Skeletal muscle cell (primary cell): ENCODE measurements around the gene CTNNBIP1.
"Not testable (repeated sequence)": the region's sequence is repeated elsewhere in the genome, so short reads cannot be mapped to it uniquely, and the experiment has no call there.

Experiments
- DNase-seq: peaks from one replicate; pipeline ENCODE4 v3.0.0-alpha.2; 2010; ENCODE audit warnings: low read depth
- H3K4me3 ChIP-seq: 2 replicates; pipeline ENCODE4 v1.5.1; 2011; ENCODE audit warnings: low read depth, mild to moderate bottlenecking, control low read depth, low read length, moderate library complexity

The CTNNBIP1 gene

GRCh38 chr1:9822490-9822889 is 87.6 kb downstream of the CTNNBIP1 start:
- no peak for DNase-seq

GRCh38 chr1:9821710-9822109 is 88.4 kb downstream of the CTNNBIP1 start:
- DNase-seq = no peak
- no peak overlapping the region for H3K4me3 ChIP-seq

More at GRCh38 chr1:9822490-9822889, 87.6 kb downstream of the CTNNBIP1 start:
- H3K4me3 ChIP-seq = peak overlapping the region; percentile 97

DNA sequence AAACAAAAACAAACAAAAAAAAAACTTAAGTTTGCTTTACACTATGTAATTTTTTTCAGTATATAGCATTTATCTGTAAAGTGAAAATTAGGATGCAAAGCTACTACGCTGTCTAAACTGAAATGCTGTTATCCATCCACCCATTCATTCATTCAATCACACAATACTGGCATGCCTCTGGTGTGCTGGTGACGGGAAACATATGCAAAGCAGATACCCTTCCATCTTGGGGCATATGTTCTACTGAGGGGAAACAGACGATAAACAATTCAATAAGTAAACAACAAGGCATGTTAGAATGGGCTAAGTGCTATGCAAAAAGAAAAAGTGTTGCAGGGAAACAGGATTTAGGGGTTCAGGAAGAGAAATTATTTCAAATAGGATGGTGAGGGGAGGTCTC is 89.5 kb downstream of the CTNNBIP1 start:
- no peak for DNase-seq
- no peak overlapping the region for H3K4me3 ChIP-seq

- H3K4me3 ChIP-seq = no peak overlapping the region
These were observed 92.3 kb downstream of the CTNNBIP1 start for GRCh38 chr1:9817734-9818133.

GRCh38 chr1:9816199-9816598 is 93.9 kb downstream of the CTNNBIP1 start:
- DNase-seq = no peak
- H3K4me3 ChIP-seq = no peak overlapping the region

More at GRCh38 chr1:9817734-9818133, 92.3 kb downstream of the CTNNBIP1 start:
- DNase-seq = no peak

DNA sequence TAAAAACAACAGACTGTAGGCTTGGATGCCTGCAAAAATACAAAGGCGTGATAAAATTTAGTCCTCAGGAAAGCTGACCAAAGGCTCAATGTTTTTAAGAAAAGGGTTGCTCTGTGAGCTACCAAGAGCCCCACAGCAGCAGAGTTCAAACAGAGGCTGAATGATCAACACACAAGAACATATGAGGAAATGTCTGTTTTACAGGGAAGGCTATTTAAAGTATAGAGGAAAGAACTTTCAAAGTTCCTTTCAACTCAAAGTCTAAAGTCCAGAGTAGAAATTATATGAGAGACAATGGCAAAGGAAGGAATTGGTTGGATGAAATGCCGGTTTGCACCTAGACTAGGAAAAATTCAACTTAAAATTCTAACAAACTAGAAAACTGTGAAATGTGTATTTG is 94.9 kb downstream of the CTNNBIP1 start:
- DNase-seq = no peak
- no peak overlapping the region for H3K4me3 ChIP-seq

DNA sequence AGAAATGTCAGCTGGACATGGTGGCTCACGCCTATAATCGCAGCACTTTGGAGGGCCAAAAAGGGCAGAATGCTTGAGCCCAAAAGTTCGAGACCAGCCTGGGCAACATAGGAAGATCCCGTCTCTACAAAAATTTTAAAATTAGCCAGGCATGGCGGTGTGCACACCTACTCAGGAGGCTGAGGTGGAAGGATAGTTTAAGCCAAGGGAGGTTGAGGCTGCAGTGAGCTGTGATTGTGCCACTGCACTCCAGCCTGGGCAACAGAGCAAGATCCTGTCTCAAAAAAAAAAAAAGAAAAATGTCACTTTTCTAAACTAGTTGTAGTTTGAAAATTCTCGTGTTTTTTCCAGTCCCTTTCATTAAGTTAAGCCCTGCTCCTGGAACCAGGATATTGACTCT is 95.5 kb downstream of the CTNNBIP1 start:
- H3K4me3 ChIP-seq = no peak overlapping the region

GRCh38 chr1:9811239-9811966 is 98.7 kb downstream of the CTNNBIP1 start:
- DNase-seq = no peak
- no peak overlapping the region for H3K4me3 ChIP-seq

More for the DNA sequence above, 95.5 kb downstream of the CTNNBIP1 start:
- DNase-seq = no peak

DNA sequence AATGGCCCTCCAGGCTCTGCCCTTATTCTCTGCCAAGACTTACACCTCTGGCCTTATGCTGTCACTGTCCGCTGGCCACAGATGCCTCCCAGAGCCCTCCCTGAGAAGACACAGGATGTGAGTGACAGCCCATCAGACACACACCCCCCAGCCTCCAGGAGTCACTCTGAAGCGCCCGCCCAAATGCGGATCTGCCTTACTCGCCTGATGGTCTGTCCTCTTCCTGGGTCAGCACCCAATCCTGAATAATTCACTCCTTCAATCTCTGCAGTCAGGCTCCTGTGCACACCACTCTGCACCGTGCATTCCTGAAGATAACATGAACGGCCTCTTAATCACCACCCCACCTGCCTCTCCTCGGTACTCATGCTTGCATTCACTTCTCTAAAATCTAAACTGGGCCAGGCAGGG is 101.0 kb downstream of the CTNNBIP1 start:
- no peak for DNase-seq
- H3K4me3 ChIP-seq = no peak overlapping the region

DNA sequence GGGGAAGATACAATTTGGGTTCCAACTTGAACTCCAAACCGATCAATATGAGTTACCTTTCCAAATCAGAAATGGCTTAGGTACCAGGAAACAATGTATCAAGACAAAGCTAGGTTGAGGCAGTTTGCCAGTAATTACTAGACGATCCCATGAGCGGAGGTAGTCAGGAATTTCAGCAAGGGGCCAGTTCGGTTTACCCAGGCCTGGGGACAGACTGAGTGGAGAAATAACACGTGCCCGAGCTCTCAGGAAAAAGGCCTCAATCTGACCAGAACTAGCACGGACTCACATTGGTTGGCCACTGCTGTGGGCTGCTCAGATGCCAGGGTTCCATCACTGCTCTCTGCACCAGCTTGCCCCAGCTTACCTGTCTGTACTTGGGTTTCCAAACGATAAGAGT is 101.6 kb downstream of the CTNNBIP1 start:
- H3K4me3 ChIP-seq = no peak overlapping the region
- DNase-seq = no peak

- no peak overlapping the region for H3K4me3 ChIP-seq
- DNase-seq = no peak
These were observed 102.5 kb downstream of the CTNNBIP1 start for GRCh38 chr1:9807541-9807940.

- H3K4me3 ChIP-seq, DNase-seq: not testable (repeated sequence)
These were observed 104.1 kb downstream of the CTNNBIP1 start for GRCh38 chr1:9805972-9806371.

- no peak overlapping the region for H3K4me3 ChIP-seq
These were observed 105.0 kb downstream of the CTNNBIP1 start for GRCh38 chr1:9805006-9805508.

GRCh38 chr1:9803003-9803918 is 106.8 kb downstream of the CTNNBIP1 start:
- not testable (repeated sequence) for DNase-seq, H3K4me3 ChIP-seq

More at GRCh38 chr1:9805006-9805508, 105.0 kb downstream of the CTNNBIP1 start:
- no peak for DNase-seq

GRCh38 chr1:9801909-9802308 is 108.2 kb downstream of the CTNNBIP1 start:
- no peak overlapping the region for H3K4me3 ChIP-seq
- DNase-seq = no peak
